GM04504 (cell line): Measurements from ENCODE around the gene CARMIL1.

ENCODE experiments used
- DNase-seq: peaks from one replicate; pipeline ENCODE4 v3.0.0-alpha.2; 2012; ENCODE audit warnings: low read depth

Gene CARMIL1

GRCh38 chr6:25410102-25410501, 130.9 kb downstream of the CARMIL1 start:
- DNase-seq: no peak

GRCh38 chr6:25411316-25411950, 132.3 kb downstream of the CARMIL1 start:
- DNase-seq: no peak

GRCh38 chr6:25413207-25413905, 134.2 kb downstream of the CARMIL1 start:
- no peak for DNase-seq

GRCh38 chr6:25414168-25414567, 135.0 kb downstream of the CARMIL1 start:
- no peak for DNase-seq

GRCh38 chr6:25414755-25415154, 135.6 kb downstream of the CARMIL1 start:
- DNase-seq: no peak

- DNase-seq: no peak
Observed at GRCh38 chr6:25415274-25415673, 136.1 kb downstream of the CARMIL1 start.

GRCh38 chr6:25415701-25416100, 136.5 kb downstream of the CARMIL1 start:
- DNase-seq: no peak

GRCh38 chr6:25417046-25417605, 138.0 kb downstream of the CARMIL1 start:
- DNase-seq: no peak

- no peak for DNase-seq
Observed at GRCh38 chr6:25418454-25419052, 139.4 kb downstream of the CARMIL1 start.

- DNase-seq: no peak
Observed at GRCh38 chr6:25419879-25420278, 140.7 kb downstream of the CARMIL1 start.

GRCh38 chr6:25423358-25423757, 144.2 kb downstream of the CARMIL1 start:
- DNase-seq: no peak

- no peak for DNase-seq
Observed at GRCh38 chr6:25424303-25424702, 145.1 kb downstream of the CARMIL1 start.

- no peak for DNase-seq
Observed at GRCh38 chr6:25427549-25427948, 148.4 kb downstream of the CARMIL1 start.

GRCh38 chr6:25428758-25429317, 149.7 kb downstream of the CARMIL1 start:
- no peak for DNase-seq

- no peak for DNase-seq
Observed at GRCh38 chr6:25431306-25431974, 152.3 kb downstream of the CARMIL1 start.

- no peak for DNase-seq
Observed at GRCh38 chr6:25431975-25432307, 152.8 kb downstream of the CARMIL1 start.

- no peak for DNase-seq
Observed at GRCh38 chr6:25434921-25435320, 155.7 kb downstream of the CARMIL1 start.

GRCh38 chr6:25435416-25435985, 156.3 kb downstream of the CARMIL1 start:
- DNase-seq: no peak

- DNase-seq: no peak
Observed at GRCh38 chr6:25436760-25437159, 157.6 kb downstream of the CARMIL1 start.

- no peak for DNase-seq
Observed at GRCh38 chr6:25439368-25439767, 160.2 kb downstream of the CARMIL1 start.

GRCh38 chr6:25441663-25442270, 162.6 kb downstream of the CARMIL1 start:
- no peak for DNase-seq

GRCh38 chr6:25442898-25443297, 163.7 kb downstream of the CARMIL1 start:
- DNase-seq: no peak
